SK-N-SH (cell line): ENCODE measurements around the gene ZNF502. TPM values are rescaled to one million over a fixed set of nuclear protein-coding genes. Genes with fewer than 3 reads are reported as not detected.

Experiments used
- CTCF ChIA-PET: fragments of 300-600, 350-600 bp; formaldehyde crosslinking; extraction: SDS; loops from one replicate; lab custom pipeline; 2021; lab: Yijun Ruan, JAX
- POLR2A ChIA-PET: fragments of 350-600 bp; sonication (Branson Sonifier 250); formaldehyde crosslinking; extraction: SDS; loops from one replicate; lab custom pipeline; 2020; ENCODE audit warnings: antibody characterized with exemption, inconsistent platforms; lab: Yijun Ruan, JAX
- DNase-seq: peaks from one replicate; pipeline ENCODE4 v3.0.0; 2012
- H2AFZ ChIP-seq: fragments of 200-600 bp; sonication (generic); 2 replicates; pipeline ENCODE4 v1.8.1; 2016; ENCODE audit warnings: antibody characterized with exemption, mild to moderate bottlenecking, low read depth
- H3F3A ChIP-seq: fragments of 200-600 bp; sonication (generic); replicated peaks from 2 replicates; pipeline ENCODE3; 2016; ENCODE audit warnings: antibody characterized with exemption, mild to moderate bottlenecking; ENCODE audit not compliant: insufficient read depth
- H3K27ac ChIP-seq, 2 experiments: fragments of 200-500 bp in 1 of 2; fragments of 200-600 bp in 1 of 2; sonication (Bioruptor generic) in 1 of 2; sonication (generic), shearing (Covaris generic) in 1 of 2; 2 replicates each; pipeline versions ENCODE4 v1.5.1 to v1.6.1; 2014 to 2016; ENCODE audit warnings: low read depth in 2 of 2, inconsistent platforms in 1 of 2, low read length in 1 of 2, mild to moderate bottlenecking in 1 of 2, mixed read lengths in 1 of 2
- H3K27me3 ChIP-seq: fragments of 200-600 bp; sonication (generic), shearing (Covaris generic); 2 replicates; pipeline ENCODE4 v1.6.1; 2016; ENCODE audit warnings: mixed run types; ENCODE audit not compliant: insufficient read depth
- H3K36me3 ChIP-seq, 2 experiments: fragments of 200-500 bp in 1 of 2; fragments of 200-600 bp in 1 of 2; sonication (Bioruptor generic) in 1 of 2; sonication (generic) in 1 of 2; replicated peaks in 1 of 2; 2 replicates each; pipeline versions ENCODE3 to v1.5.1; 2014 to 2016; ENCODE audit warnings: low read length in 1 of 2, mild to moderate bottlenecking in 1 of 2; ENCODE audit not compliant: insufficient read depth in 2 of 2, control insufficient read depth in 1 of 2
- H3K4me1 ChIP-seq, 2 experiments: fragments of 200-500 bp in 1 of 2; fragments of 200-600 bp in 1 of 2; sonication (Bioruptor generic) in 1 of 2; sonication (generic), shearing (Covaris generic) in 1 of 2; 2 replicates each; pipeline versions ENCODE4 v1.5.1 to v1.6.1; 2014 to 2016; ENCODE audit warnings: low read depth in 1 of 2, low read length in 1 of 2, mixed run types in 1 of 2; ENCODE audit not compliant: insufficient read depth in 2 of 2, control insufficient read depth in 1 of 2
- H3K4me2 ChIP-seq: fragments of 200-600 bp; sonication (generic), shearing (Covaris generic); 2 replicates; pipeline ENCODE4 v1.6.1; 2017; ENCODE audit warnings: mixed run types
- H3K4me3 ChIP-seq, 2 experiments: fragments of 200-500 bp in 1 of 2; fragments of 200-600 bp in 1 of 2; sonication (Bioruptor generic) in 1 of 2; sonication (generic), shearing (Covaris generic) in 1 of 2; 2 replicates each; pipeline versions ENCODE4 v1.5.1 to v1.8.1; 2014 to 2016; ENCODE audit warnings: low read depth in 2 of 2, inconsistent platforms in 1 of 2, low read length in 1 of 2, mild to moderate bottlenecking in 1 of 2, mixed read lengths in 1 of 2, moderate library complexity in 1 of 2
- H3K79me2 ChIP-seq: fragments of 200-600 bp; sonication (generic); 2 replicates; pipeline ENCODE4 v1.8.1; 2017; ENCODE audit warnings: mild to moderate bottlenecking; ENCODE audit not compliant: insufficient read depth
- H3K9ac ChIP-seq: fragments of 200-600 bp; sonication (generic); 2 replicates; pipeline ENCODE4 v1.6.1; 2017; ENCODE audit warnings: mixed run types
- H3K9me2 ChIP-seq: fragments of 200-600 bp; sonication (generic); 2 replicates; pipeline ENCODE4 v1.6.1; 2017; ENCODE audit warnings: mixed run types
- H3K9me3 ChIP-seq: fragments of 200-600 bp; sonication (generic); 2 replicates; pipeline ENCODE4 v1.6.1; 2017; ENCODE audit warnings: mixed run types, mild to moderate bottlenecking, moderate library complexity
- H4K20me1 ChIP-seq: fragments of 200-600 bp; sonication (generic); 2 replicates; pipeline ENCODE4 v1.6.1; 2017; ENCODE audit warnings: mild to moderate bottlenecking, mixed run types; ENCODE audit not compliant: insufficient read depth
- EZH2phosphoT487 ChIP-seq: fragments of 200-600 bp; sonication (generic); IDR thresholded peaks from 2 replicates; pipeline ENCODE4 v1.6.1; 2017; ENCODE audit warnings: low read depth, mixed run types, mild to moderate bottlenecking, antibody characterized with exemption, moderate library complexity, borderline replicate concordance
- FOXJ3 ChIP-seq: sonication (generic); formaldehyde crosslinking; IDR thresholded peaks from 2 replicates; pipeline ENCODE4 v1.5.1; 2020; ENCODE audit warnings: mild to moderate bottlenecking, missing genetic modification reagents
- FOXM1 ChIP-seq: IDR thresholded peaks from 2 replicates; pipeline ENCODE4 v1.4.0; 2012; ENCODE audit warnings: low read depth, mild to moderate bottlenecking
- GABPA ChIP-seq: IDR thresholded peaks from 2 replicates; pipeline ENCODE4 v1.4.0; 2012; ENCODE audit warnings: low read depth, mild to moderate bottlenecking
- JUND ChIP-seq: IDR thresholded peaks from 2 replicates; pipeline ENCODE4 v1.4.0; 2012
- MEF2A ChIP-seq: IDR thresholded peaks from 2 replicates; pipeline ENCODE4 v1.4.0; 2012; ENCODE audit warnings: low read depth, borderline replicate concordance
- MXI1 ChIP-seq: IDR thresholded peaks from 2 replicates; pipeline ENCODE4 v1.6.1; 2012; ENCODE audit warnings: mild to moderate bottlenecking, low read depth, low read length, improper control_type of control experiment
- POLR2AphosphoS5 ChIP-seq: IDR thresholded peaks from 2 replicates; pipeline ENCODE4 v1.6.1; 2012; ENCODE audit warnings: low read depth, low read length
- SIN3A ChIP-seq: IDR thresholded peaks from 2 replicates; pipeline ENCODE4 v1.6.1; 2012; ENCODE audit warnings: low read depth, mild to moderate bottlenecking, low read length, moderate library complexity, borderline replicate concordance
- TCF12 ChIP-seq: IDR thresholded peaks from 2 replicates; pipeline ENCODE4 v1.4.0; 2012
- WGBS: methylation state at CpG from one replicate; pipeline ENCODE4 v1.1.6; 2017; ENCODE audit warnings: low lambda C conversion rate; 5-methylcytosine and 5-hydroxymethylcytosine counted together
- polyA plus RNA-seq, 3 experiments: library from polyadenylated mRNA; depleted of rRNA; stranded (reverse); fragments of >200 nt; gene quantifications; 2 replicates each; pipeline ENCODE4 v1.2.3, GENCODE V29; 2012
- TF ChIP-seq, protein P1 (sequence below): IDR thresholded peaks from 2 replicates; pipeline ENCODE4 v1.6.1; 2012; ENCODE audit warnings: mild to moderate bottlenecking, low read depth, low read length, moderate library complexity
- TF ChIP-seq, protein P2 (sequence below): fragments of 150-350 bp; IDR thresholded peaks from 2 replicates; pipeline ENCODE4 v1.6.1; 2016; ENCODE audit warnings: mild to moderate bottlenecking, low read depth, low read length

ZNF502 gene
- polyA plus RNA-seq, 1 of the 3 experiments (the other 2 are of a cell fraction), result 2.1 TPM

DNA sequence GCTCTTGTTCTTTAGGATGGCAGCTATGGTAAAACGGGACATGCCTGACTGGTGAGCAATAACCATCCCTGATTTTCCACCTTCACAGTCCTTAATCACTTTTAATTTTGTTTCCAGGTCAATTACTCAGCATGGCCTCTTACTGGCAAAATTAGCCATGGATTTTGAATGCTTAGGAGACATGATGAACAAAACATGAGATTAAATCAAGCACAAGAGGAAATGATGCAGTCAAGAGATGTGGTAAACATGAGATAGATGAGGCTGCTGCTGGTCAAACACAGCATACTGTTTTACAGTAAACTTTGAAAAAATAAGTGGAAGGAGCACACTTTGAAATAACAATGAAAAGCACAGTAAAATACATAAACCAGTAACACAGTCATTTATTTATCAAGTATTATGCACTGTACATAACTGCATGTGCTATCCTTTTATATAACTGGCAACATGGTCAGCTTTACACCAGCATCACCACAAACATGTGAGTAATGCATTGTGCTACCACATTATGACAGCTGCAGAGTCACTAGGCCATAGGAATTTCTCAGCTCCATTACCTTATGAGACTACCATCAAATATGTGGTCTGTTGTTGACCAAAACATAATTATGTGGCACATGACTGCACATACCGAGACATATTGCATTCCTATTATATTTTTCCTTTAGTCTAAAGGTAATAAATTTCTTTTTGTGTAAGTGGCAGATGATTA lies 30.1 kb upstream of the ZNF502 start:
- H4K20me1 ChIP-seq, result no peaks in the 10 kb centered on the region
- peaks cover 0 to 5% of the 10 kb centered on the region in 2 experiments; a peak in 1 of 4 replicates for H3K4me1 ChIP-seq
- no peak overlapping the region for H2AFZ ChIP-seq
- no peak overlapping the region for H3K4me3 ChIP-seq
- 63% methylated on average over 2 of the region's 2 CpGs for WGBS
- no peak overlapping the region for H3K4me2 ChIP-seq
- H3K9ac ChIP-seq, result no peak overlapping the region
- peaks cover 10 to 21% of the 10 kb centered on the region in 2 experiments for H3K36me3 ChIP-seq
- TF ChIP-seq FOXJ3 (no peak), FOXM1 (no peak), POLR2AphosphoS5 (no peak), GABPA (no peak), SIN3A (no peak), JUND (no peak), EZH2phosphoT487 (no peak), MXI1 (no peak), TCF12 (no peak), MEF2A (no peak)
- TF ChIP-seq, protein P1, sequence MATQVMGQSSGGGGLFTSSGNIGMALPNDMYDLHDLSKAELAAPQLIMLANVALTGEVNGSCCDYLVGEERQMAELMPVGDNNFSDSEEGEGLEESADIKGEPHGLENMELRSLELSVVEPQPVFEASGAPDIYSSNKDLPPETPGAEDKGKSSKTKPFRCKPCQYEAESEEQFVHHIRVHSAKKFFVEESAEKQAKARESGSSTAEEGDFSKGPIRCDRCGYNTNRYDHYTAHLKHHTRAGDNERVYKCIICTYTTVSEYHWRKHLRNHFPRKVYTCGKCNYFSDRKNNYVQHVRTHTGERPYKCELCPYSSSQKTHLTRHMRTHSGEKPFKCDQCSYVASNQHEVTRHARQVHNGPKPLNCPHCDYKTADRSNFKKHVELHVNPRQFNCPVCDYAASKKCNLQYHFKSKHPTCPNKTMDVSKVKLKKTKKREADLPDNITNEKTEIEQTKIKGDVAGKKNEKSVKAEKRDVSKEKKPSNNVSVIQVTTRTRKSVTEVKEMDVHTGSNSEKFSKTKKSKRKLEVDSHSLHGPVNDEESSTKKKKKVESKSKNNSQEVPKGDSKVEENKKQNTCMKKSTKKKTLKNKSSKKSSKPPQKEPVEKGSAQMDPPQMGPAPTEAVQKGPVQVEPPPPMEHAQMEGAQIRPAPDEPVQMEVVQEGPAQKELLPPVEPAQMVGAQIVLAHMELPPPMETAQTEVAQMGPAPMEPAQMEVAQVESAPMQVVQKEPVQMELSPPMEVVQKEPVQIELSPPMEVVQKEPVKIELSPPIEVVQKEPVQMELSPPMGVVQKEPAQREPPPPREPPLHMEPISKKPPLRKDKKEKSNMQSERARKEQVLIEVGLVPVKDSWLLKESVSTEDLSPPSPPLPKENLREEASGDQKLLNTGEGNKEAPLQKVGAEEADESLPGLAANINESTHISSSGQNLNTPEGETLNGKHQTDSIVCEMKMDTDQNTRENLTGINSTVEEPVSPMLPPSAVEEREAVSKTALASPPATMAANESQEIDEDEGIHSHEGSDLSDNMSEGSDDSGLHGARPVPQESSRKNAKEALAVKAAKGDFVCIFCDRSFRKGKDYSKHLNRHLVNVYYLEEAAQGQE, result no peak
- TF ChIP-seq, protein P2, sequence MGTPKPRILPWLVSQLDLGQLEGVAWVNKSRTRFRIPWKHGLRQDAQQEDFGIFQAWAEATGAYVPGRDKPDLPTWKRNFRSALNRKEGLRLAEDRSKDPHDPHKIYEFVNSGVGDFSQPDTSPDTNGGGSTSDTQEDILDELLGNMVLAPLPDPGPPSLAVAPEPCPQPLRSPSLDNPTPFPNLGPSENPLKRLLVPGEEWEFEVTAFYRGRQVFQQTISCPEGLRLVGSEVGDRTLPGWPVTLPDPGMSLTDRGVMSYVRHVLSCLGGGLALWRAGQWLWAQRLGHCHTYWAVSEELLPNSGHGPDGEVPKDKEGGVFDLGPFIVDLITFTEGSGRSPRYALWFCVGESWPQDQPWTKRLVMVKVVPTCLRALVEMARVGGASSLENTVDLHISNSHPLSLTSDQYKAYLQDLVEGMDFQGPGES, result no peak
- DNase-seq, result no peak
- H3K27me3 ChIP-seq, result no peaks in the 10 kb centered on the region
- no peaks in the 10 kb centered on the region for H3K9me2 ChIP-seq
- no peak overlapping the region for H3K27ac ChIP-seq
- CTCF ChIA-PET, result no interaction called here
- no peaks in the 10 kb centered on the region for H3F3A ChIP-seq
- no peaks in the 10 kb centered on the region for H3K79me2 ChIP-seq
- H3K9me3 ChIP-seq, result no peaks in the 10 kb centered on the region
- POLR2A ChIA-PET, result no interaction called here
